GM18873 (cell line): ENCODE data around the gene ANKMY1.

Experiments
- ATAC-seq: cut with Tn5 transposase; IDR thresholded peaks from one replicate; pipeline ENCODE4 v1.9.1; 2021; ENCODE audit warnings: mild to moderate bottlenecking, moderate library complexity, moderate number of reproducible peaks; ENCODE audit not compliant: unreplicated experiment, low FRiP score

Gene ANKMY1

GRCh38 chr2:240451791-240452461 lies 105.9 kb downstream of the ANKMY1 start:
- ATAC-seq: no peak

GRCh38 chr2:240451108-240451611 lies 106.6 kb downstream of the ANKMY1 start:
- no peak for ATAC-seq

- no peak for ATAC-seq
Observed at GRCh38 chr2:240450532-240451107, 107.2 kb downstream of the ANKMY1 start.

GRCh38 chr2:240449764-240450531 lies 107.8 kb downstream of the ANKMY1 start:
- no peak for ATAC-seq

- no peak for ATAC-seq
Observed at GRCh38 chr2:240448387-240449274, 109.2 kb downstream of the ANKMY1 start.

GRCh38 chr2:240447934-240448333 lies 109.9 kb downstream of the ANKMY1 start:
- ATAC-seq: no peak

GRCh38 chr2:240447331-240447730 lies 110.5 kb downstream of the ANKMY1 start:
- ATAC-seq: no peak

GRCh38 chr2:240446664-240447175 lies 111.1 kb downstream of the ANKMY1 start:
- no peak for ATAC-seq

- ATAC-seq: no peak
Observed at GRCh38 chr2:240445961-240446663, 111.7 kb downstream of the ANKMY1 start.

- no peak for ATAC-seq
Observed at GRCh38 chr2:240444464-240444863, 113.3 kb downstream of the ANKMY1 start.

- no peak for ATAC-seq
Observed at GRCh38 chr2:240443891-240444301, 113.9 kb downstream of the ANKMY1 start.

- no peak for ATAC-seq
Observed at GRCh38 chr2:240442891-240443715, 114.7 kb downstream of the ANKMY1 start.

- ATAC-seq: no peak
Observed at GRCh38 chr2:240441993-240442411, 115.8 kb downstream of the ANKMY1 start.

GRCh38 chr2:240441326-240441992 lies 116.3 kb downstream of the ANKMY1 start:
- ATAC-seq: no peak

- no peak for ATAC-seq
Observed at GRCh38 chr2:240440704-240441320, 117.0 kb downstream of the ANKMY1 start.

- no peak for ATAC-seq
Observed at GRCh38 chr2:240440251-240440650, 117.5 kb downstream of the ANKMY1 start.

GRCh38 chr2:240439698-240440151 lies 118.1 kb downstream of the ANKMY1 start:
- no peak for ATAC-seq
